ENCODE measurements around the gene RFX2. TPM values are rescaled to one million over a fixed set of nuclear protein-coding genes. Genes with fewer than 3 reads are reported as not detected.

The RFX2 gene
- total and polyA plus RNA-seq, 10 of the 15 experiments (the other 5 are each of a cell fraction or from before 2014, with no cell fraction given), result 3.2 to 9.8 (median 4.7) TPM

DNA sequence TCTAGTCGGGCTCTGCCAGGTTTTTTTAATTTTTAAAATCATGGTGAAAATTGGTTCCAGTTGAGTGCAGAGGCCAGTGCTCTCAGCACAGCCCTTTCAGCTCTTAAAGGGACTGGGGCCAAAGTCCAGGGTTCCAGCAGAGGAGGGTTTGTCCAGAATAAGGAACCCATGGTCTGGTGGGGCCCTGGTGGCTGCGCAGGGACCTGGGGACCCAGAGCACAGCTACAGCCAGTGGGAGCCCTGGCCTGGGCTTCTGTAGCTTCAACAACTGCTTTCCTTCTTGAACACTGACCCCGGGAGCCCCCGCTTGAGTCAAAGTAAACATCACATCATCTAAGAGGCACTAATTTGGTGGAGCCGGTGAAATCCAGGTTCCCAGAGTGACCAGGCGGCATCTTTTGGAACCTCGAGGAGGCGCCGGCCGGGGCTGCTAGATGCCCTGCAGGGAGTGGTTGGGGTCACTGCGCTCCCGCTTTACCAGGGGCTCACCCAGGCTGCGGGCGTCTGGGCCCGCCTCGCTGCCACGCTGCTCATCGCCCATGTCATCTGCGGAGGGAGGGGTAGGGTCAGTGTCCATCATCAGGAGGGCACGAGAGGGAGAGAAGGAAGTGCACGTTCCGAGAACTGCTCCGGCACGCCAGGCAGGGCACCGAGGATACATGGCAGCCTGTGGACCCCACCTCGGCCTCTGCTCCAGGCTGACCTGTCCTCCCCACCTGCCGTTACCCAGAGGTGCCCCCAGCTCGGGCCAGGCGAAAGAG lies 115.7 kb downstream of the RFX2 start:
- FAIRE-seq (no peak), ATAC-seq (no peak), DNase-seq (ENCODE audit: low read depth, low spot score) (no peak)
- Histone ChIP-seq H3K9me3 (replicated peaks; ENCODE audit: control insufficient read depth, insufficient read depth, low read length) (no peaks in the 10 kb centered on the region), H3K4me1 (ENCODE audit: control insufficient read depth, insufficient read depth, low read length) (no peaks in the 10 kb centered on the region), H3K79me2 (ENCODE audit: control insufficient read depth, insufficient read depth, low read length) (no peaks in the 10 kb centered on the region), H4K20me1 (ENCODE audit: control insufficient read depth, insufficient read depth) (no peaks in the 10 kb centered on the region), H2AFZ (ENCODE audit: control insufficient read depth, low read depth, low read length) (no peak overlapping the region), H3K4me3 (no peak overlapping the region), H3K36me3 (ENCODE audit: control insufficient read depth in 2 of 2, insufficient read depth in 2 of 2, low read length in 1 of 2) (no peaks in the 10 kb centered on the region), H3K9ac (ENCODE audit: control insufficient read depth, insufficient read depth, low read length) (no peak overlapping the region), H3K4me2 (ENCODE audit: control insufficient read depth, insufficient read depth) (no peak overlapping the region), H3K27ac (ENCODE audit: control insufficient read depth, insufficient read depth) (no peak overlapping the region), H3K27me3 (replicated peaks in 1 of 2; ENCODE audit: control insufficient read depth in 2 of 2, insufficient read depth in 2 of 2, low read length in 1 of 2) (no peaks in the 10 kb centered on the region)
- in situ Hi-C loops (cut with MboI) (no loop called here), intact Hi-C loops (cut with micrococcal nuclease; ENCODE audit: unreplicated experiment) (no loop called here)
- BruUV-seq (replicated peaks), result no TSS peak
- SMC1A ChIA-PET (ENCODE audit: uncharacterized antibody, unreplicated experiment), result no interaction called here
- POLR2A ChIA-PET, result no interaction called here
- RAD21 ChIA-PET (ENCODE audit: unreplicated experiment), result no interaction called here
- 90% methylated on average over 25 of the region's 29 CpGs for WGBS (ENCODE audit: insufficient coverage, insufficient replicate concordance, low lambda C conversion rate, missing lambda C conversion rate)
- TF ChIP-seq MEF2B (IDR thresholded peaks at IDR 0.05; ENCODE audit: partially characterized antibody, poor library complexity, severe bottlenecking) (no peak), POLR2AphosphoS5 (IDR thresholded peaks at IDR 0.05; ENCODE audit: low read length) (no peak), ZNF592 (IDR thresholded peaks at IDR 0.05) (no peak), MXI1 (IDR thresholded peaks at IDR 0.05; ENCODE audit: low read depth, low read length) (no peak), IRF5 (IDR thresholded peaks at IDR 0.05; ENCODE audit: borderline replicate concordance) (no peak), E2F4 (IDR thresholded peaks at IDR 0.05; ENCODE audit: low read depth, low read length) (no peak), FOS (IDR thresholded peaks at IDR 0.05; ENCODE audit: borderline replicate concordance, extremely low read depth, insufficient read length) (no peak), IKZF1 (conservative IDR thresholded peaks at IDR 0.05) (no peak), MLLT1 (IDR thresholded peaks at IDR 0.05) (no peak), NFXL1 (IDR thresholded peaks at IDR 0.05; ENCODE audit: borderline replicate concordance) (no peak)
- CTCF ChIA-PET, result interaction anchor here (1.2 to 2.2 kb wide), 3 partner anchors 10 to 29 kb away, joined by 3 to 6 read pairs (median 5); no protein-coding TSS in a partner anchor
